IPS-11a (cell line): ENCODE data around the gene BCL7C.
A peak's percentile ranks its signal among the peaks of the same experiment; 100 is the strongest.
"Not testable (repeated sequence)": the region's sequence is repeated elsewhere in the genome, so short reads cannot be mapped to it uniquely, and the experiment has no call there.

Experiments
- H3K4me3 ChIP-seq: one replicate; pipeline ENCODE4 v1.5.1; 2013; ENCODE audit warnings: low read depth, low read length, control low read depth

Gene BCL7C

DNA sequence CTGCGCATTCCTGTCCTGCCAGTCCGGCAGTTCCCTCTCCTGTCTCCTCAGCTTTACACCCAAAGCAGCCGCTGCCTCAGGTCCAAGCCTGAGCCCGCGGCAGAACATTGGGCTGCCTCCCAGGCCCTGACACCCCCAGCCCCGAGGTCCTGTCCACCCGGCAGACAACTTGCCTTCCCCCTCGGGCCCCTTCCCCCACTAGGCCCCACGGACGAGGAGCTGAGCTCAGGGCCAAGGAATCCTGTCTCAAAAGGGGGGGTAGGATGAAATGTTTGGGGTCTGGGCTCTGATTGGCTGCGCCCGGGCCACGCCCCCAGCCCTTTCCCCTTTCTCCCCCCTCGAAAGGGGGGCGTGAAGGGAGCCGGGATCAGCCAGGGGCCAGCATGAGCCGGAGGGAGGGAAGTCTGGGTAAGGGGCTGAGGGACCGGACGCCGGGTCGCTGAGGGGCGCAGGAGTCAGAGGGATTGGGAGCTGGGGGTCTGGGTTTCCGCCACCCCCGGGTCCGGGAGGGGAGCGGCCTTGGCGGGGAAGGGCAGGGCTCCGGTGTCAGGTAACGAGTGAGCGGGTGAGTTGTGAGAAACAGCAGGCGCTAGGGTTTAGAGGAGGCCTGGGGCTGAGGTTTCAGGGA lies 2.5 kb upstream of the BCL7C start, which contains the start of gene CTF1:
Gene CTF1 (plus strand): TSS at position 354 of the 628 bp plus-strand sequence. CDS start 30 bp downstream, at position 384.
- H3K4me3 ChIP-seq = peak within 1 kb of the TSS; percentile 38

DNA sequence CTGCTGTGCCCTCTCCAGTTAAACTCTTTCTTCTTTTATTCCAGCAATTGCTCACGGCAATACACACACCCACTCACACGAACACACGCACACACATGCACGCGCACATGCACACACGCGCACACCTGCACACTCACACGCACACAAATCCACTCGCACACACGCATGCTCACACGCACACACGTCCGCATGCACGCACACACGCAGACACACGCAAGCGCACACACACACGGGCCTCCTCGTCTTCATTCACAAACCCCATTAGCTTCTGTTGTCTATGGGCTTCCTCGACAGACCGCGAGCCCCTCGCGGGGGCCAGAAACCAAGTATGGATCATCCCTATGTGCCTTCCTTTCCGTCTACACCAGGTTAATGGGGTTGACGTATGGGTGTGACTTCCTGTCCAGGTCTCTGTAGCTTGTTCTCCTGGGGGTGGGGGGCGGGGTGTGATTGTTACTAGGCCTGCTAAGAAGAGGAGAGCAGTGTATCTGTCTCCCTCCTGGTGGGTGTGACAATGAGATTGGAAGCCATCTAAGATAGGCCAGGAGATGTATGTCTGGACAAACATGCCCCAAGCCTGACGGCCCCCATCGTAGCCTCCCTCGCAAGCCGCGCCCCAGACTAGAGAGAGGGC lies 1.9 kb upstream of the BCL7C start:
- peak overlapping the region; percentile 38 for H3K4me3 ChIP-seq

DNA sequence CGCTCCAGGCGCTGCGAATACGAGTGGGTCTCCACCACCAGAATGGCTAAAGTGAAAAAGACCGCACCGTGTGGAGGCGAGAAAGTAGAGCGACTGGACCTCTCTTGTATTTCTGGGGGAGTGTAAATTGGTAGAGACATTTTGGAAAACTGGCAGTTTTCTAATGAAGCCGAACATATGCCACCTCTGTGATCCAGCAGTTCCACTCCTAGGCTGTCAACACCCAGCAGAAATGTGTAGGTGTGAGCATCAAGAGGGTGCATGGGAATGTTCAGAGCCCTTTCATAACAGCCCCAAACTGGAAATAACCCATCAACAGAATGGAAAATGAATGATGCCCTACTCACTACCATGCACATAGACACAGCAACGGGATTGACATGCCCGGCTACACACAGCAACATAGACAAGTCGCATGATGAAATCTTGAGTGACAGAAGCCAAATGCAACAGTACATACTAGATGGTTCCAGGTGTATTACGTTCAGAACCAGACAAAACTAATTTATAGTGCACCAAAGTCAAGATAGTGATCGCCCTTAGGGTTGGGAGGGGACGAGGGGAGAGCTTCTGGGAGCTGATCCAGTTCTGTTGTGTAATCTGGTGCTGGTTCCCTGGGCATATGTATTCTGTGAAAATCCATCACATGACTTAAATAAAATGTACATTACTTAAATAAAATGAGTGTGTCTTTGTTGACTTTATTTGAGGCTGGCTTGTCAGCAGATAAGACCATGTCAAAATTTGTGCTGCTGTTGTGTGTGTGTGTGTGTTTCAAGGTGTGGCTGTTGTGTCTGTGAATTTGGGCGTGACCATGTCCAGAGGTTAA lies 877 bp upstream of the BCL7C start:
- H3K4me3 ChIP-seq = peak overlapping the region; percentile 28

DNA sequence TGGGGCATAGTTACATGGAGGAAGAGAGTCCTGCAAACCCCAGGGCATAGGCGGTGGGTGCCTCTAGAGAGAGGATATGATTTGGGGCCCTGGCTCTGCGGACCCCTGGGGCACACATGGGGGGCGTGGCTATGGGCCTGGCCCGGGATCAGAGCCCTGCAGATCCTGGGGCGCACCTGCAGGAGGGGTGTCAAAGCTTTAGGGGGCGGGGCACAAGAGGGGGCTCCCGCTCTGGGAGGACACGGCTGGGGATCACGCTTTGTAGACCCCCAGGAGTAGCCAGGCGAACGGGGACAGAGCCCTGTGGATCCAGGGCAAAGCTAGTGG lies 497 bp downstream of the BCL7C start:
- peak overlapping the region; percentile 78 for H3K4me3 ChIP-seq

- H3K4me3 ChIP-seq = peak overlapping the region; percentile 78
Measured at GRCh38 chr16:30892670-30893416, 1.0 kb downstream of the BCL7C start.

DNA sequence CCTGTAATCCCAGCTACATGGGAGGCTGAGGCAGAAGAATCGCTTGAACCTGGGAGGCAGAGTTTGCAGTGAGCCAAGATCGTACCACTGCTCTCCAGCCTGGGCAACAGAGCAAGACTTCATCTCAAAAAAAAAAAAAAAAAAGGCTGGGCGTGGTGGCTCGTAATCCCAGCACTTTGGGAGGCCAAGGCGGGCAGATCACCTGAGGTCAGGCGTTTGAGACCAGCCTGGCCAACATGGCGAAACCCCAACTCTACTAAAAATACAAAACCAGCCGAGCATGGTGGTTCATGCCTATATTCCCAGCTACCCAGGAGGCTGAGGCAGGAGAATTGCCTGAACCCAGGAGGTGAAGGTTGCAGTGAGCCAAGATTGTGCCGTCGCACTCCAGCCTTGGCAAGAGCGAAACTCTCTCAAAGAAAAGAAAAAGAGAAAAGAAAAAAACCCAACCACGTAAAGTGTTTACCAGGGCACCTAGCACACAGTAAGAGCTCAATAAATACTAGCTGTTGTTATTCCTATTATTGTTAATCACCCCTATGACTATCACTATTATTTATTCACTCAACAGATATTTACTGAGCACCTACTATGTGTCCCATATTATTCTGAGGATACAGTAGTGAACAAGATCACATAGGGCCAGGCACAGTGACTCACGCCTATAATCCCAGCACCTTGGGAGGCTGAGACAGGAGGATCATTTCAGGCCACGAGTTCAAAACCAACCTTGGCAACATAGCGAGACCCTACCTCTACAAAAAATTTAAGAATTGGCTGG lies 2.6 kb downstream of the BCL7C start:
- not testable (repeated sequence) for H3K4me3 ChIP-seq

DNA sequence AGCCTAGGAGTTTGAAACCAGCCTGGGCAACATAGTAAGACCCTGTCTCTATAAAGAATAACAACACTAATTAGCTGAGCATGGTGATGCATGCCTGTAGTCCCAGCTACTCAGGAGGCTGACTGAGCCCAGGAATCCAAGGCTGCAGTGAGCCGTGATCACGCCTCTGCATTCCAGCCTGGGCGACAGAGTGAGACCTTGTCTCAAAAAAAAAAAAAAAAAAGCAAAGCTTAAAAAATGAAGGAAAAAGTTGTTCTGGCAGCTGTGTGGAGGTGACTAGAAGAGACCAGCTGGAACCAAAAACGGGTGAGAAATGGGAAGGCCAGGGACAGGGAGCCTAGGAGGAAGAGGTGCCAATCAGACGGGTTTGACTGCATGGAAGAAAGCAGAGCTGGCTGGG lies 4.2 kb downstream of the BCL7C start:
- H3K4me3 ChIP-seq = no peak overlapping the region

DNA sequence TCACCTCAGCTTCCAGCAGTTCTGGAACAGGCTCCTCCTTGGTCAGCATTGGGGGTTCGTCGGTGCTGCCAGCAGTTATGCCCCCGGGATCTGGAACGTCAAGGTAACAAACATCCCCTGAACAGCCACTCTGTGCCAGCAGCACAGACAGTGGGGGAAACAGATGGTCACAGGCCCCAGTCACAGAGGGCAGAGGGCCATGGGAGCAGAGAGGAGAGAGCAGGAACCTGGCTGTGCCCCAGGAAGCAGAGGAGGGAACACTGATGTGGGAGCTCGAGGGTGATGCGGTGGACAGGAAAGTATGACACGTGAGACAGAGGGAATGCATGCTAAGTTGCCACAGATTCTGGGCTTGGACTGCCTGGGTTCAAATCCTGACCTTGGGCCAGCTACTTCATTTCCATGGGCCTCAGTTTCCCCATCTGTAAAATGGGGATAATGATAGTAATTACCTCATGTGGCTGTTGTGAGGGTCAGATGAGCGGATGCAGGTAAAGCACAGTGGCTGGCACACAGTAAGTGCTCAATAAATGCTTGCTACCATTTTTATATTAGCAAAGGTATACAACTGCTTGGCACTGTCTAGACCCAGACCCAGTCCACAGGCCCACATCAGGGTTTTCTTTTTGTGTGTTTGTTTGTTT lies 4.9 kb downstream of the BCL7C start:
- no peak overlapping the region for H3K4me3 ChIP-seq

DNA sequence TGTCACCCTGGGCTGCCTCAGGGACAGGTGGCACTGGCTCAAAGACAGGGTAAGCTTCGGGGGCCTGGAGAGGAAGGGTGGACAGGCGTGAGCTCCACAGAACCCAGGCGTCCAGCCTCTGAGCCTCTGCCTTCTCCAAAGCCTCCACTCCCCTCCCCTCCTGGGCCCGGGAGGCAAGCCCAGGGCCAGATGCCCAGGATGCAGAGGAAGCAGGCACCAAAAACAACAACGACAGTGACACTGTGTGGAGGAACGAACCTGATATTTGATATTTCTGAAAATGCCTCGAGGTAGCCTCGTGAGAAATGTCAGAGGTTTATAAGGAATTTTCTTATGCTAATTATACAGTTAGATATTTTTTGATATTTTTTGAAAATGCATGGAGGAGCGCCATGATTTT lies 6.0 kb downstream of the BCL7C start:
- no peak overlapping the region for H3K4me3 ChIP-seq

DNA sequence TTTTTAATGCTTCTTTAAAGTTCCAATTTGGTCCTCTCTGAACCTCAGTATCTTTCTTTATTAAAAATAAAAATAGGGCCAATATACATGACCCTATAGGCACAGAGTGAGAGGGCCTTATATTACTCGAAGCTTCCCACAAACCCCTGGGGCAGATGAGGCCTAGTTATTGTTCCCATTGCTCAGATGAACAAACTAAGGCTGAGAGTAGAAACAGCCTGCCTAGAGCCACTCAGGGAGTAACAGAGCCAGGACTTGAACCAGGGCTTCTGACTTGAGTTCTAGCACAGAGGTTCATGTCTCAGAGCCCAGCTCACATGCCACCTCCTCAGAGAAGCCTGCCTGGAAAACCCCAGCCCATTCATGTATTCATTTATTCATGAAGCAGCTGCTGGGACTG lies 7.7 kb downstream of the BCL7C start:
- no peak overlapping the region for H3K4me3 ChIP-seq

GRCh38 chr16:30885196-30885595 lies 8.7 kb downstream of the BCL7C start:
- no peak overlapping the region for H3K4me3 ChIP-seq

- H3K4me3 ChIP-seq = no peak overlapping the region
Measured at GRCh38 chr16:30884760-30885159, 9.1 kb downstream of the BCL7C start.

- H3K4me3 ChIP-seq = no peak overlapping the region
Measured at GRCh38 chr16:30882429-30883310, 11.2 kb downstream of the BCL7C start.

DNA sequence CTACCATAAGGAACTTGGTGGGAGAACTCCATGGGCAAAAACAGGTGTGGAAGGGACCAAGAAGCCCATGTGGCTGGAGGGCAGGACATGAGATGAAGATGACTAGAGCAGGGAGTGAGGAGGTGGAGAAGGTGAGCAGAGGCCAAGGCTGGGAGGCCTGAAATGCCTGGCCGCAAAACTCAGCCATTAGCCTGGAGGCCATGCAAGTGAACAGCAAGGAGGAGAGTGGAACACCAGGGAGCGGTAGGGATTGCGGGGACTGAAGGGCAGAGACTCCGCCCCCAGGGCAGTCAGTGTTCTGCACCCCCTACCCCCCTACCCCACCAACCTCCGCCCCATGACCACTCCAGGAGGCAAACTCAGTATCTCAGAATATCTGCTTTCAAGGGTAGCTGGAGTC lies 17.0 kb downstream of the BCL7C start:
- no peak overlapping the region for H3K4me3 ChIP-seq

DNA sequence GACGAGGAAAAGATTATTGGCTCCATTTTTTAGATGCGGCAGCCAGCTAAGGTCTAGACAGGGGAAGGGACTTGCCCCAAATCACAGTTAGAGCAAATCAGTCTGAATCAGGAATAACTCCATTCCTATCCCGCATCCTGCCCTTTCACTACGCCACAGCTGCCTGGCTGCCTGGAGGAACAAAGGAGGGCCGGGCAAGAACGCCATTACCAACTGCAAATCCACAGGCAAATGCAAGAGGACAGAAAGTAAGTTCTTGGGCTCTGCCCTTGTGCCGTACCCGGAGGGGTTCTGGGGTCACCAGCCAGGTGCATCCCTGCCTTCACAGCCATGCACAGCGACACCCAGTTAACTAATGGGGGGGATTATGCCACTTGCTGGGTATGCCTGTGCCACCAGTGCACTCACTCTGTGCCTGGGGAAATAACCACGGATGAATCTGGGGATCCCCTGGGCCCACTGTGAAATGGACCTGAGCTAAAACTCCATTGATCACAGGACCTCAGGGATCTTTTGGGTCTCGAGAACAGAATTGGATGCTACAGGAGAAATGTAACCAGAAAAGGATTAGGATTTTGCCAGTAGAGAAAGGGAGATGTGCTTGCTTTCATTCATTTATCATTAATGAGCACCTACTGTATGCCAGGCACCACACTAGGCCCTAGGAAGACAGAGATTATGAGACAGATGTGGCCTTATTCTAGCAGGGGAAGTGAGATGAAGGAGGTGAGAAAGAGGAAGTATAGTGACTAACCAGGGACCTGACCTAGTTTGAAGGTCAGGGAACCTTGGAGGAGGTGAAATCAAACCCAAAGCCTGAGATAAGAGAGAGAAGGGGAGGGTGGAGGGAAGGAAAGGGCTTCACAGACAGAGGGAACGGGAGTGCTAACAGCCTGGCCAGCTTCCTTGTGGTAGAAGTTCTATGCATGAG lies 17.7 kb downstream of the BCL7C start:
- peak overlapping the region; percentile 83 for H3K4me3 ChIP-seq

DNA sequence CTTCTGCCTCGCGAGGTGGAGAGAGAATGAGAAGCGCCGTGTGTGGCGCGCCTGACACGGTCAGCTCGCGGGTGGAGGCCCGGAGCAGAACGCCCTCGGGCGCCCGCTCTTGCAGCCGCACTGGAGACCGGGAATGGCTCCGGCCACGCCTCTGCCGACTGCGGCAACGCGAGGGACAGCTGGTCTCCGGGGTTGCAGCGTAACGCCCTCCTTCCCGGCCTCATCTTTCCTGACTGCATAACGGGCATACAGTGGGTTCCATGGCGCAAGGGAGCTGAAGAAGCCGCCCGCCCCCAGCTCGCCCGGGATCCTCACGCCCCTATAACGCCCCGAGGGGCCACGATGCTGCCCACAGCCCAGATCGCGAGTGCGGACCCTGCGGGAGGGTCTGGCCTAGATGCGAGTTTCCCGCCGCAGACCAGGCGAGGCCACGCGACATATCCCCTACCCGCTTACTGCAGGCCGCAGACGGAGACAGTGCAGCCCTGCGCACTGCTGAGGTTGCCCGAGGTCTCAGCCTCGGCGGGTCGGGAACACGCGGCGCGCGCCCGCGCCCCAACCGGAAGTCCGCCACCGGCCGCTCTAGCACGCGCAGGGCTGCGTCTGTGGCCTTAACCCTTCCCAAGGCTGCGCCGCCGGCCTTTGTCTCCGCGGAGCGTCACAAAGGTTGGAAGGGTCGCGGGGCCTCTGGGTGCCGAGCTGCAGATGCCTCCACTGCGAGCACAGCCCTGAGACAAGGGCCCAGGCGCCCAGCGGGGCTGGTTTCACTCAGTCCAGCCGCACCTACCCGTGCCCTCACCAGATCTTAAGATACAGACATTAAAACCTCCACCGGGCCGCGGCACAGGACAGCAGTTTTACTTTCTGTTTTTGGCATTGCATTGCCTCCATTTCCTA lies 18.8 kb downstream of the BCL7C start:
- H3K4me3 ChIP-seq = peak overlapping the region; percentile 83

DNA sequence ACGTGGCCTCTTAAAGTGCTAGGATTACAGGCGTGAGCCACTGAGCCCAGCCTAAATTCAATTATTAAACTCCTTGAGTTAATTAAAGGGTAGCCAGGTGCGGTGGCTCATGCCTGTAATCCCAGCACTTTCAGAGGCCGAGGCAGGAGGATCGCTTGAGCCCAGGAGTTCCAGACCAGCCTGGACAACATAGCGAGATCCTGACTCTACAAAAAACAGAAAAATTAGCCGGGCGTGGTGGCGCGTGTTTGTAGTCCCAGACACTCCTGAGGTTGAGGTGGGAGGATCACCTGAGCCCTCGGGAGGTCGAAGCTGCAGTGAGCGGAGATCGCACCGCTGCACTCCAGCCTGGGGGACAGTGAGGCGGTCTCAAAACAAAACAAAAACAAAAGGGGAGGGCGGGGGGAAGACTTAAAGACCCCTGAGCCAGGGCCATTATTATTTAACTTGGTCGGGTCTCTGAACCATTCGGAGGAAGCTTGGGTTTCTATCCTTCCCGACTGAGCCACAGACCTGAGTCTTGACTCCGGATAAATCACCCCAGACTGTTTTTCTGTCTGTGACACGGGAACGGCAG lies 19.5 kb downstream of the BCL7C start:
- peak overlapping the region; percentile 83 for H3K4me3 ChIP-seq
